HG02642 (cell line): ENCODE data around the gene TOP3A.
"Not testable (repeated sequence)": the region's sequence is repeated elsewhere in the genome, so short reads cannot be mapped to it uniquely, and the experiment has no call there.

ENCODE experiments used
- ATAC-seq: cut with Tn5 transposase; IDR thresholded peaks from one replicate; pipeline ENCODE4 v1.9.1; 2021; ENCODE audit warnings: mild to moderate bottlenecking; ENCODE audit not compliant: unreplicated experiment, poor library complexity

TOP3A gene

GRCh38 chr17:18314731-18315561 lies at the start of gene TOP3A, which contains the start of gene SMCR8:
Gene TOP3A, minus strand, starts transcription at chr17:18314994. Its CDS starts 216 bp downstream, at chr17:18314778.
Gene SMCR8, plus strand, starts transcription at chr17:18315293. Its CDS starts 497 bp downstream, at chr17:18315790.
- peak; percentile 85 for ATAC-seq

DNA sequence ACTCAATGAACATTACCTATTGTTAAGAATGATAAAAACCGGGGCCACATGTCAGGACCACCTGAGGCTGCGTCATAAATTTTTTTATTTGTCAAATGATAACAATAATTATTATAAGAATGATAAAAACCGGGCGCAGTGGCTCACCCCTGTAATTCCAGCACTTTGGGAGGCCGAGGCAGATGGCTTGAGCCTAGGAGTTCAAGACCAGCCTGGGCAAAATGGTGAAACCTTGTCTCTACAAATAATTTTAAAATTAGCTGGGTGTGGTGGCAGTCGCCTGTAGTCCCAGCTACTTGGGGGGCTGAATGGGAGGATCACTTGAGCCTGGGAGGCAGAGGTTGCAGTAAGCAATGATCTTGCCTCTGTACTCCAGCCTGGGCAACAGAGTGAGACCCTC lies 49.4 kb upstream of the TOP3A start:
- ATAC-seq: no peak

GRCh38 chr17:18363101-18364049 lies 48.6 kb upstream of the TOP3A start, which contains the start of gene SHMT1:
Gene SHMT1, minus strand, starts transcription at chr17:18363550. Its CDS starts 7,569 bp downstream, at chr17:18355981.
- ATAC-seq: peak; percentile 98

GRCh38 chr17:18362698-18363100 lies 47.9 kb upstream of the TOP3A start:
- ATAC-seq: no peak

DNA sequence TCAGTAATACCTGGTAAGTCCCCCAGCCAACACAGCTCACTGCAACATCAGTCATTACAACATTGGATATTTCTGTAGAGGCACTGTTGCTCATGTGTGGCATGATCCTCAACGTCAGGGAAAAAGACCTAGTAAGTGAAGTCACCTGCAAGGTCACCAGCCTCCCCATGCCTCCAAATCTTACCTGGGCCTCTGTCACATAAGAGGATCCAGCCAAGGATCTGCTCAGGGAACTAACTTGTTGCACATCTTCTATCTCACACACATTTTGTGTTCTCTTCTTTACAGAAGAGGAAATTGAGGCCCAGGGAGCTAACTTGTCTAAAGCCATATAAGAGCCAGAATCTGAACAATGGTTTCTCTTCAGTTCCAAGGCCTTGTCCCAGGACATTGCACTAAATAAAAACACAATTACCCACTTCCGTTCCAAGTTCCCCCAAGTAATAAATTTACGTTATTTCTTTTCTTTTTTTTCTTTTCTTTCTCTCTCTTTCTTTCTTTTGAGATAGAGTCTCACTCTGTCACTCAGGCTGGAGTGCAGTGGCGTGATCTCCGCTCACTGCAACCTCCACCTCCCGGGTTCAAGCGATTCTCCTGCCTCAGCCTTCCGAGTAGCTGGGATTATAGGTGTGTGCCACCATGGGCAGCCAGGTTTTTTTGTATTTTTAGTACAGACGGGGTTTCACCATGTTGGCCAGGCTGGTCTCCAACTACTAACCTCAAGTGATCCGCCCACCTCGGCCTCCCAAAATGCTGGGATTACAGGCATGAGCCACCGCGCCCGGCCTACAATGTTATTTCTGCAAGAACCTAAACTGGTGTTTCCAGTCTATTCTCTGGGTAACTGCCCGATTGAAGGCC lies 47.3 kb upstream of the TOP3A start:
- ATAC-seq: no peak

- ATAC-seq: no peak
Observed at GRCh38 chr17:18360518-18360917, 45.7 kb upstream of the TOP3A start.

- ATAC-seq: no peak
Observed at GRCh38 chr17:18356624-18357023, 41.8 kb upstream of the TOP3A start.

DNA sequence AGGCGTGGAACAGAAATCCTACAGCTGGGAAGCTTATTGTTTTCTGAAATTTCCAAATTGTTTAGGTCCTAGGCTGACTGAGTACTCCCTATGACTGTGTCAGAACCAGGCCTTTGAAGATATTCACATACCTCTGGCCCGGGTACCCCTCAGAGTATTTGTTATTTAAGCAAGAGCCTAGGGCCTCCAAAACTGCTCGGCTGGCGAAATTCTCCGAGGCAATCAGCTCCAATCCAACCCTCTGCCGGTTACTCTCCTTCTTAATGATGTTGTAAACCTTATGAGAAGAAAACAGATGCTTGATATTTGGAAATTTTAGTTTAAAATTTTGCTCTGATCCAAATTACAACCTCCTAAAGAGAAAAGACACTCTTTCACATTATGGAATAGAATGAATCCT lies 38.7 kb upstream of the TOP3A start:
- no peak for ATAC-seq

- no peak for ATAC-seq
Observed at GRCh38 chr17:18344021-18344420, 29.2 kb upstream of the TOP3A start.

DNA sequence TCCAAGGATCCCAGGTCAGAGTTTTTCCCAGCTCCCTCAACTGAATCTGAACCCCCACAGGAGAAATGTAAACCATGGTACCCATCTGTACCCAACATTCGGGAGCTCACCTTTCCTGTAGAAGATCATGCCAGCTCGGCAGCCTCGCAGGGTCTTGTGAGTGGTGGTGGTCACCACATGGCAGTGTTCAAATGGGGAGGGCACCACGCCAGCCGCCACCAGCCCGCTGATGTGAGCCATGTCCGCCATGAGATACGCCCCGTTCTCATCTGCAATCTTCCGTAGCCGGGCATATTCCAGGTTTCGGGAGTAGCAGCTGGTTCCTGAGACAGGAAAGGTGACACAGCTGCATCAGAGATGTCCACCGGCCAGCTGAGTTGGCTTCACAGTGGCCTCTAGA lies 25.1 kb upstream of the TOP3A start:
- ATAC-seq: no peak

- not testable (repeated sequence) for ATAC-seq
Observed at GRCh38 chr17:18338158-18338557, 23.4 kb upstream of the TOP3A start.

- no peak for ATAC-seq
Observed at GRCh38 chr17:18332909-18333489, 18.2 kb upstream of the TOP3A start.

- no peak for ATAC-seq
Observed at GRCh38 chr17:18331879-18332278, 17.1 kb upstream of the TOP3A start.

- no peak for ATAC-seq
Observed at GRCh38 chr17:18328643-18329204, 13.9 kb upstream of the TOP3A start.

- no peak for ATAC-seq
Observed at GRCh38 chr17:18327556-18327955, 12.8 kb upstream of the TOP3A start.

DNA sequence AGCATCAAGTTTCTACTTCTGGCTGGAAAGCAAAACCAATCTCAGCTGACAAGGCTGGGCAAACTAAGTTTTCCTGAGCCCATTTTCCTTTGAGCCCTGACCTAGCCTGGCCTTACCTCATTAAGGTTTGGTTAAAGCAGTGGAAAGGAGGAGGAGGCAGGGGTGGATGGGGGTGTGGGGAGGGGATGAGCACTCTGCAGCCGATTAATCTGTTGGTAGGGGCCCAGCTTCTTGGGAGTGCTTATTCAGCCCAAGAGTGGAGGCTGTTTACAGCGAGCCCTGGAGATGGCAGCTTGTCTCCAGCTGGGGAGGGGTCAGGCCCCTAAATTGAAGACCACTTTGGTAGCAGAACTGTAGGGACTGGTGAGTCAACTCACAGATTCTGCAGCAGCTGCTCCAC lies 12.3 kb upstream of the TOP3A start:
- ATAC-seq: no peak

- ATAC-seq: no peak
Observed at GRCh38 chr17:18326572-18326971, 11.8 kb upstream of the TOP3A start.

GRCh38 chr17:18326039-18326438 lies 11.2 kb upstream of the TOP3A start:
- no peak for ATAC-seq
